ENCODE results near the gene EGFR.

DNA sequence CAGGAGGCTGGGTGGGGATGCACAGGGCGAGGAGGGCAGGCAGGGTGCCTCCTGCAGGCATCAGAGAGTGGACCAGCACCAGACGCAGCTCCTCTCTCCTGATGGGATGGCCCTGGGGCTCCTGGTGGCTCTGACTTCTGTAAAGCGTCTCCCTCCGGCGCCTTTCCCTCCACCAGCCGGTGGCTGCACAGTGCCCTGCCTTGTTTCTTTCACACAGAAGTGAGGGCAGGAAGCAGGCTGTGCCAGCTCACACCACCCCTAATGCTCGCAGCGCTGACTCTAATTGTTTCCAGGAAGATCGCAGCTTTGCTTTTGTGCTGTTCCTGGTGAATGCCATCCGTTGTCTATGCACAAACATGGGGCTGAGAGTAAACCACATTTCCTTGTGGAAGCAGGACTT is 194.0 kb downstream of the EGFR start:
- TF ChIP-seq, protein P1, sequence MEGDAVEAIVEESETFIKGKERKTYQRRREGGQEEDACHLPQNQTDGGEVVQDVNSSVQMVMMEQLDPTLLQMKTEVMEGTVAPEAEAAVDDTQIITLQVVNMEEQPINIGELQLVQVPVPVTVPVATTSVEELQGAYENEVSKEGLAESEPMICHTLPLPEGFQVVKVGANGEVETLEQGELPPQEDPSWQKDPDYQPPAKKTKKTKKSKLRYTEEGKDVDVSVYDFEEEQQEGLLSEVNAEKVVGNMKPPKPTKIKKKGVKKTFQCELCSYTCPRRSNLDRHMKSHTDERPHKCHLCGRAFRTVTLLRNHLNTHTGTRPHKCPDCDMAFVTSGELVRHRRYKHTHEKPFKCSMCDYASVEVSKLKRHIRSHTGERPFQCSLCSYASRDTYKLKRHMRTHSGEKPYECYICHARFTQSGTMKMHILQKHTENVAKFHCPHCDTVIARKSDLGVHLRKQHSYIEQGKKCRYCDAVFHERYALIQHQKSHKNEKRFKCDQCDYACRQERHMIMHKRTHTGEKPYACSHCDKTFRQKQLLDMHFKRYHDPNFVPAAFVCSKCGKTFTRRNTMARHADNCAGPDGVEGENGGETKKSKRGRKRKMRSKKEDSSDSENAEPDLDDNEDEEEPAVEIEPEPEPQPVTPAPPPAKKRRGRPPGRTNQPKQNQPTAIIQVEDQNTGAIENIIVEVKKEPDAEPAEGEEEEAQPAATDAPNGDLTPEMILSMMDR (IDR thresholded peaks at IDR 0.05) = no peak
- no peak for TF ChIP-seq POLR2A (IDR thresholded peaks at IDR 0.05)

All from lower leg skin (tissue), 3 donors.